H9 (cell line): ENCODE data around the gene HS6ST1. TPM values are rescaled to one million over a fixed set of nuclear protein-coding genes. Genes with fewer than 3 reads are reported as not detected.
A peak's percentile ranks its signal among the peaks of the same experiment; 100 is the strongest.

Experiments
- DNase-seq: peaks from one replicate; pipeline ENCODE4 v3.0.0-alpha.2; 2017
- H2AFZ ChIP-seq: one replicate; pipeline ENCODE4 v1.6.1; 2013; ENCODE audit warnings: mild to moderate bottlenecking, low read length, control low read depth, moderate library complexity
- H2AK5ac ChIP-seq: 2 replicates; pipeline ENCODE4 v1.6.1; 2013; ENCODE audit warnings: low read length, control low read depth, mixed read lengths; ENCODE audit not compliant: insufficient read length
- H2BK120ac ChIP-seq: one replicate; pipeline ENCODE4 v1.6.1; 2013; ENCODE audit warnings: low read depth, mild to moderate bottlenecking, low read length, control low read depth, inconsistent platforms; ENCODE audit not compliant: poor library complexity, severe bottlenecking
- H2BK12ac ChIP-seq: 2 replicates; pipeline ENCODE4 v1.6.1; 2013; ENCODE audit warnings: low read length, control low read depth, mixed read lengths, low read depth; ENCODE audit not compliant: insufficient read length
- H2BK15ac ChIP-seq: 2 replicates; pipeline ENCODE4 v1.6.1; 2013; ENCODE audit warnings: low read depth, low read length, control low read depth
- H2BK20ac ChIP-seq: one replicate; pipeline ENCODE4 v1.6.1; 2013; ENCODE audit warnings: low read depth, mild to moderate bottlenecking, low read length, control low read depth, inconsistent platforms; ENCODE audit not compliant: poor library complexity, severe bottlenecking
- H2BK5ac ChIP-seq: 2 replicates; pipeline ENCODE4 v1.6.1; 2013; ENCODE audit warnings: low read length, control low read depth, mixed read lengths; ENCODE audit not compliant: insufficient read length
- H3K14ac ChIP-seq: 2 replicates; pipeline ENCODE4 v1.6.1; 2013; ENCODE audit warnings: low read length, control low read depth; ENCODE audit not compliant: insufficient read depth
- H3K18ac ChIP-seq: 2 replicates; pipeline ENCODE4 v1.6.1; 2013; ENCODE audit warnings: low read depth, mild to moderate bottlenecking, mixed read lengths, low read length, control low read depth; ENCODE audit not compliant: insufficient read length
- H3K23ac ChIP-seq: 2 replicates; pipeline ENCODE4 v1.6.1; 2013; ENCODE audit warnings: low read length, control low read depth, mixed read lengths, low read depth; ENCODE audit not compliant: insufficient read length
- H3K23me2 ChIP-seq: 2 replicates; pipeline ENCODE4 v1.6.1; 2013; ENCODE audit warnings: low read depth, mild to moderate bottlenecking, mixed read lengths, low read length, control low read depth; ENCODE audit not compliant: insufficient read length, poor library complexity, severe bottlenecking
- H3K27ac ChIP-seq: 2 replicates; pipeline ENCODE4 v1.5.1; 2013; ENCODE audit warnings: low read length, control low read depth, mixed read lengths, low read depth; ENCODE audit not compliant: insufficient read length
- H3K27me3 ChIP-seq: 2 replicates; pipeline ENCODE4 v1.6.1; 2013; ENCODE audit warnings: low read length, control low read depth, inconsistent platforms; ENCODE audit not compliant: insufficient read depth
- H3K4ac ChIP-seq: 2 replicates; pipeline ENCODE4 v1.6.1; 2013; ENCODE audit warnings: low read depth, mild to moderate bottlenecking, control low read depth, inconsistent platforms, low read length, moderate library complexity
- H3K4me1 ChIP-seq: 2 replicates; pipeline ENCODE4 v1.6.1; 2013; ENCODE audit warnings: low read length, control low read depth, inconsistent platforms; ENCODE audit not compliant: insufficient read depth
- H3K4me2 ChIP-seq: 2 replicates; pipeline ENCODE4 v1.6.1; 2013; ENCODE audit warnings: low read length, control low read depth, mixed read lengths; ENCODE audit not compliant: insufficient read length, insufficient read depth
- H3K56ac ChIP-seq: 2 replicates; pipeline ENCODE4 v1.6.1; 2013; ENCODE audit warnings: low read depth, mild to moderate bottlenecking, mixed read lengths, low read length, control low read depth; ENCODE audit not compliant: insufficient read length
- H3K79me1 ChIP-seq: 2 replicates; pipeline ENCODE4 v1.6.1; 2013; ENCODE audit warnings: low read depth, mild to moderate bottlenecking, moderate library complexity, low read length, control low read depth, inconsistent platforms; ENCODE audit not compliant: insufficient read depth, poor library complexity, severe bottlenecking
- H3K79me2 ChIP-seq: 2 replicates; pipeline ENCODE4 v1.6.1; 2013; ENCODE audit warnings: low read length, control low read depth, inconsistent platforms; ENCODE audit not compliant: insufficient read depth
- H3K9ac ChIP-seq: 2 replicates; pipeline ENCODE4 v1.6.1; 2013; ENCODE audit warnings: low read length, control low read depth, mixed read lengths; ENCODE audit not compliant: insufficient read length; ENCODE audit errors: extremely low read depth
- H3K9me3 ChIP-seq: one replicate; pipeline ENCODE4 v1.6.1; 2013; ENCODE audit warnings: low read depth, low read length, inconsistent platforms; ENCODE audit not compliant: control insufficient read depth
- H3T11ph ChIP-seq: one replicate; pipeline ENCODE4 v1.6.1; 2013; ENCODE audit warnings: mild to moderate bottlenecking, low read length, control low read depth, inconsistent platforms
- H4K20me1 ChIP-seq: one replicate; pipeline ENCODE4 v1.6.1; 2013; ENCODE audit not compliant: control insufficient read depth, insufficient read length, insufficient read depth
- H4K5ac ChIP-seq: 2 replicates; pipeline ENCODE4 v1.6.1; 2013; ENCODE audit warnings: low read depth, mild to moderate bottlenecking, mixed read lengths, low read length, control low read depth; ENCODE audit not compliant: insufficient read length
- H4K8ac ChIP-seq: replicated peaks from 2 replicates; pipeline ENCODE4 v1.6.1; 2013; ENCODE audit warnings: low read length, control low read depth, mixed read lengths, low read depth; ENCODE audit not compliant: insufficient read length
- H4K91ac ChIP-seq: 2 replicates; pipeline ENCODE4 v1.6.1; 2013; ENCODE audit warnings: low read depth, mild to moderate bottlenecking, moderate library complexity, mixed read lengths, low read length, control low read depth; ENCODE audit not compliant: insufficient read length
- H3K27ac Mint-ChIP-seq, 3 experiments: 2 replicates in 2 of 3; 3 replicates in 1 of 3; pipeline ENCODE4 v1.8.0; 2020 to 2021; ENCODE audit warnings: mixed read lengths in 3 of 3, mild to moderate bottlenecking in 1 of 3, moderate library complexity in 1 of 3
- H3K27me3 Mint-ChIP-seq: 2 replicates; pipeline ENCODE4 v1.8.0; 2021; ENCODE audit warnings: low read depth, mild to moderate bottlenecking, moderate library complexity, mixed read lengths
- H3K36me3 Mint-ChIP-seq, 3 experiments: 2 replicates in 2 of 3; 3 replicates in 1 of 3; pipeline ENCODE4 v1.8.0; 2020 to 2021; ENCODE audit warnings: low read depth in 3 of 3, mixed read lengths in 3 of 3; ENCODE audit not compliant: insufficient read depth in 1 of 3
- H3K4me1 Mint-ChIP-seq, 2 experiments: 2 replicates each; pipeline ENCODE4 v1.8.0; 2020; ENCODE audit warnings: mixed read lengths in 2 of 2
- H3K4me3 Mint-ChIP-seq, 2 experiments: 2 replicates in 1 of 2; 3 replicates in 1 of 2; pipeline ENCODE4 v1.8.0; 2020 to 2021; ENCODE audit warnings: mild to moderate bottlenecking in 2 of 2, mixed read lengths in 2 of 2, moderate library complexity in 1 of 2
- H3K9me3 Mint-ChIP-seq, 2 experiments: 2 replicates in 1 of 2; 3 replicates in 1 of 2; pipeline ENCODE4 v1.8.0; 2020; ENCODE audit warnings: mild to moderate bottlenecking in 2 of 2, mixed read lengths in 2 of 2, moderate library complexity in 1 of 2
- WGBS: extraction: QIAGEN DNeasy Blood & Tissue Kit; methylation state at CpG from one replicate; pipeline ENCODE4 v1.1.7; 2013; ENCODE audit warnings: missing lambda C conversion rate, low lambda C conversion rate, mixed read lengths; ENCODE audit not compliant: insufficient read length; ENCODE audit errors: extremely low coverage; 5-methylcytosine and 5-hydroxymethylcytosine counted together
- total RNA-seq: library from RNA; stranded (reverse); gene quantifications from 2 replicates; pipeline ENCODE4 v1.2.1, GENCODE V29; 2021
- TF ChIP-seq, protein P1 (sequence below): fragments of 200-600 bp; sonication (generic); conservative IDR thresholded peaks from 3 replicates; pipeline ENCODE4 v1.8.0; 2021; ENCODE audit warnings: antibody characterized with exemption, mild to moderate bottlenecking

Gene HS6ST1
- total RNA-seq, 1 experiment from 2014 or later: 60.2 TPM

DNA sequence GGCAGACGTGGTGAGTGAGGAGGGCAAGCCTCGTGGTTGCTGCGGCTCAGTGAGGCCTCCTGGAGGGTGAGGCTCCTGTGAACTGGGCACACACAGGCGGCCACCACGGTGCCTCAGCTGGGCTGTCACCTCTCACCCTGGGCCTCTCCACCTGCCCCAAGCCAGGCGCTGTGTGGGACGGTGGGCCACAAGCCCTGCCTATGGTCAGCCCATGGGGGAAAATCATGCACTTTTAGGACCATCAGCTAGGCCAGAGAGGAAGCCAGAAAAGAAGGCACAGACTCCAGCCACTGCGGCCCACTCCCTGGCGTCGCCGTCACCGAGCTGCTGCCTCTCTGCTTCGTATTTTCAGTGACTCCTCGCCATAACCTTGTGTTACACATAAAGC, 28.5 kb upstream of the HS6ST1 start:
- WGBS: no CpG with 5 or more reads among the region's 14 CpGs
- H2BK20ac ChIP-seq: no peak overlapping the region
- H3K36me3 Mint-ChIP-seq: peaks cover 12 to 28% (median 25%) of the 10 kb centered on the region in 3 experiments
- peaks cover 2% of the 10 kb centered on the region for H4K20me1 ChIP-seq
- peaks cover 13% of the 10 kb centered on the region for H3K9me3 ChIP-seq
- no peak overlapping the region for H2BK12ac ChIP-seq
- H2AK5ac ChIP-seq: no peak overlapping the region
- no peak overlapping the region for H3T11ph ChIP-seq
- 0 out of 2 replicates have a peak overlapping the region, but pooled peaks have one; percentile 18 for H3K14ac ChIP-seq
- no peak overlapping the region for H4K91ac ChIP-seq
- no peak overlapping the region; a peak in 1 of 7 replicates for H3K27ac Mint-ChIP-seq
- TF ChIP-seq, protein P1, sequence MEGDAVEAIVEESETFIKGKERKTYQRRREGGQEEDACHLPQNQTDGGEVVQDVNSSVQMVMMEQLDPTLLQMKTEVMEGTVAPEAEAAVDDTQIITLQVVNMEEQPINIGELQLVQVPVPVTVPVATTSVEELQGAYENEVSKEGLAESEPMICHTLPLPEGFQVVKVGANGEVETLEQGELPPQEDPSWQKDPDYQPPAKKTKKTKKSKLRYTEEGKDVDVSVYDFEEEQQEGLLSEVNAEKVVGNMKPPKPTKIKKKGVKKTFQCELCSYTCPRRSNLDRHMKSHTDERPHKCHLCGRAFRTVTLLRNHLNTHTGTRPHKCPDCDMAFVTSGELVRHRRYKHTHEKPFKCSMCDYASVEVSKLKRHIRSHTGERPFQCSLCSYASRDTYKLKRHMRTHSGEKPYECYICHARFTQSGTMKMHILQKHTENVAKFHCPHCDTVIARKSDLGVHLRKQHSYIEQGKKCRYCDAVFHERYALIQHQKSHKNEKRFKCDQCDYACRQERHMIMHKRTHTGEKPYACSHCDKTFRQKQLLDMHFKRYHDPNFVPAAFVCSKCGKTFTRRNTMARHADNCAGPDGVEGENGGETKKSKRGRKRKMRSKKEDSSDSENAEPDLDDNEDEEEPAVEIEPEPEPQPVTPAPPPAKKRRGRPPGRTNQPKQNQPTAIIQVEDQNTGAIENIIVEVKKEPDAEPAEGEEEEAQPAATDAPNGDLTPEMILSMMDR: no peak
- peaks cover 3 to 7% of the 10 kb centered on the region in 2 experiments for H3K4me1 Mint-ChIP-seq
- H2BK120ac ChIP-seq: no peak overlapping the region
- DNase-seq: no peak
- no peak overlapping the region for H2BK15ac ChIP-seq
- H3K56ac ChIP-seq: no peak overlapping the region
- no peak overlapping the region for H3K9ac ChIP-seq
- H3K79me2 ChIP-seq: no peaks in the 10 kb centered on the region
- no peak overlapping the region for H3K4me3 Mint-ChIP-seq
- no peak overlapping the region for H4K8ac ChIP-seq
- no peak overlapping the region for H3K23ac ChIP-seq
- H4K5ac ChIP-seq: no peak overlapping the region
- H3K27me3 Mint-ChIP-seq: peaks cover 5% of the 10 kb centered on the region
- H2BK5ac ChIP-seq: no peak overlapping the region
- H3K27ac ChIP-seq: no peak overlapping the region
- no peaks in the 10 kb centered on the region for H3K23me2 ChIP-seq
- no peak overlapping the region for H2AFZ ChIP-seq
- H3K18ac ChIP-seq: no peak overlapping the region
- no peaks in the 10 kb centered on the region for H3K4me1 ChIP-seq
- H3K4ac ChIP-seq: no peak overlapping the region
- no peaks in the 10 kb centered on the region for H3K79me1 ChIP-seq
- H3K9me3 Mint-ChIP-seq: peaks cover 28 to 31% of the 10 kb centered on the region in 2 experiments
- H3K4me2 ChIP-seq: no peak overlapping the region
- H3K27me3 ChIP-seq: no peaks in the 10 kb centered on the region
